ENCODE results near the gene AQP3.
"Not testable (repeated sequence)": the region's sequence is repeated elsewhere in the genome, so short reads cannot be mapped to it uniquely, and the experiment has no call there.

Gene AQP3

DNA sequence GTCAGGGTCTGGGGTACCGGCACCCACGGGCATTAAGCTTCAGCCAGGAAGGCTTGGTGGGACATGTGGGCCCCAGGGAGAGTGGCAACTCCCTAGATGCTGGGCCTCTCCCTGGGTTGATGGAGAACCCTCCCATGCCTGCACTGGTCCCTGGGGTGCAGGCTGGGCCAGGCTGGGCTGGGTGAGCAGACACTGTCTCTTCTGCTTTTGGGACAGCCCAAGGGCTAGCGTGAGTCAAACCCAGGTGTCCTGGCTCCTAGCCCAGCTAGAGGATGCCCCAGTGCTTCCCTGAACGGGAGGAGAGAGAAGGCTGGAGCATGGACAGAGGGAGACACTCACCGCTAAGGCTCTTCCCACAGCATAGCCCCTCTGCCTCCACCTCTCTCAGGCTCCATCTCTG is 39.3 kb downstream of the AQP3 start:
- no peak for DNase-seq

DNA sequence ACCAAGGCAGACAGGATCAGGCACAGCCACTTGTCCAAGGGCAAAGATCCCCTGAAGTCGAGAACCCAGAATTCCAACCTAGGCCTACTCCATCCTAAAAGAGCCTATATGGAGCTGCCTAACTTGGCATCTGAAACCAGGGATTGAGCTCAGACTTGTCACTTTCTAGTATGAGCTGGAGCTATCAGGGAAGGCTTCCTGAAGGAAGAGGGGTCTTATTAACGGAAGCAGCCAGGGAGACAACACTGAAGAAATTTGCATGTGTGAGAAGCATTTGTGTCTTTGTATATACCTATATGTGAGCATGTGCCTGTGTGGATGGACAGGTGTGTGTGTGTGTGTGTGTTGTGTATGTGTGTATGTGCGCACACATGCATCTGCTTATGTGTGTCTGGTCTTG is 40.3 kb downstream of the AQP3 start:
- DNase-seq = no peak

DNA sequence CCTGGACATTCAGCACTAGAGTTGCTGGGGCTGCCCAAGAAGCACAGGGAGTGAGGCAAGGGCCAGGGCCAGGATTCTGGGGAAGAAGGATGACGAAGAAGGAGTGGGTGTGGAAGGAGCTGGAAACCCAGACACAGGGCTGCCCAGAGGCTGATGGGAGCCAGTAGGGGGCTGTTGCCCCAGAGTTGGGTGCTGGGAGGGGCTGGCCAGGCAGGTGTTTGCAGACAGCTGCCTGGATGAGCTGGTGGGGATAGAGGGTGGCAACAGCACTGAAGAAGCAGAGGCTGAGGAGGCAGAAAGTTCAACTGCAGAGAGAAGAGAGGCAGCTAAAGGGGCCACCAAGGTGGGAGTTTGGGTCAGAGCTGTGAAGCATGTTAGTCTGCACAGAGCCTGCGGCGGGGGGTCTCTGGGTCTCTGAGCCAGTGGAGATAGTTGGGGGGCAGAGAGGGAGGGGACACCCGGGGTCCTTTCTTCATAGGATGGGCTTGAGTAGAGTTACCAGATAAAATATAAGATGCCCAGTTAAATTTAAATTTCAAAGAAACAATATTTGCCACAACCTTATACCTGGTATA is 42.5 kb downstream of the AQP3 start:
- DNase-seq = peak in 1 of 6 experiments; percentile 22

DNA sequence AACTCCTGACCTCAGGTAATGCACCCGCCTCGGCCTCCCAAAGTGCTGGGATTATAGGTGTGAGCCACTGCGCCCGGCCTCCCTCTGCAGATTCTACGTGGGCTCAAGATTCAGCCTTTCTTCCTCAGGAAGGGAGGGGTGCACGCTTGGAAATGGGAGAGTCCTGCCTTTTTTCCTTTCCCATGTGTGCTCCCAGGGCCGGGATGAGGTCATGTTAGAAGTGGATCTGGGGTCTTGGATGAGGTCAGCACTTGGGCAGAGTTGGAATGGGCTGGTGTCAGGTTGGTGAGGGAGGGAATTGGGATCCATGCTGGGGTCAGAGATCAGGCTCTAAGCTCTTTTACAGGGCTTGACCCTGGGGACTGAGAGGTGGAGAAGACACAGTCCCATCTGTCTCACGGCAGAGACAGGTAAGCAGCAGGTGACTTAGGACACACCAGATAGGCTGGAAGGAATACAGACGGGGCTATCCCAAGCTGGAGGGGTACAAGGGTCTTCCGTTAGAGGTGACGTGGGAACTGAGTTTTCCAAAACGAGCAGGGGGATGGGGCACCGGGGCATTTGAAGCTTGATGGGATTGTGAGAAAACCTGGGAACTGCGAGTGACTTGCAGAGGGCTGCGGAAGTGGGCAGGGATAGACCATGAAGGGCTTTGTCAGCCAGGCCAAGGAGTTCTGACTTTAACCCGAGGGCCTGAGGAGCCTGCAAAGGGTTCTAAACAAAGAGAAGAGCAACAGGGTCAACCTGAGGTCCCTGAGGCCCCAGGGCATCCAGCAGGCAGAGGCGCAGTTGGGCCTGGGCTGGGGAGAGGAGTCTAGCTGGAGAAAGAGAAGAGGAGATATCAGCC is 43.2 kb downstream of the AQP3 start:
- no peak for DNase-seq

DNA sequence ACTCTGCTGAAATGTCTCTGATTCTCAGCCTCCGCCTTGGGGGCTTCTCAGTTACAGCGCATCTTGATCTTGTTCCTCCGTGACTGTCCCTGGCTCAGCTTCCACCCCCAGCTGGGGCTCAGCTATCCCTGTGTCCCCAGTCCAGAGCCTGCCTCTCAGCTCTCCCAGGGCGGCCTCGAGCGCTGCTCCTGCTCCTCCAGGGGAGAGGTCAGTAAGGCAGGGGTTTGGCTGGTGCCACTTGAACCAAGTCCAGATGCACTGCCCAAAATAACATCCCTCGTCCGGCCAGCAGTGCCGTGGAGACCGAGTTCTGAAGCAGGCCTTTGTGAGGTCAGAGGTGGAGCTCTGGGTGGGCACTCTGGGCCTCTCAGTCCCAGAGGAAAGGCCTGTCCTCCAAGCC is 45.0 kb downstream of the AQP3 start, which contains the start of gene AQP7:
TSS of gene AQP7 (minus strand) at position 198 of the 400 bp plus-strand sequence. CDS start 1,306 bp downstream, outside the sequence.
- not testable (repeated sequence) for DNase-seq

DNA sequence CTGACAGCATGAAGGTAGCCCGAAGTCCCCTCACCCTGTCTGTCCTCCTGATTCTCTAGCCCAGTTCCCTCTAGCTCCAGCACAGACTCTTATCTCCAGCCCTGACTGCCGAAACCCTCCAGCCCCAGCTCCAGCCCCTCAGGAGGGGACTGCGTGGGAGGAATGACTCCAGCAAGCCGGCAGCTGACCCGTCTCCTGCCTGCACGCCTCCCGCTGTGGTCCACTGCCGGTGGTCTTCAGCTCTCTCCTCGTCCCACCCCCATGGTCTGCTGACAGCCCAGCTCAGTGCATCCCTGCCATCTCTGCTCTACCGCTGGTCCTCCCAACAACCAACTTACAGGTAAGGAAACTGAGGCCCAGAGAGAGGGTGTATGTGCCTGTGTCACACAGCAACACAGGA is 45.6 kb downstream of the AQP3 start:
- DNase-seq = not testable (repeated sequence)

DNA sequence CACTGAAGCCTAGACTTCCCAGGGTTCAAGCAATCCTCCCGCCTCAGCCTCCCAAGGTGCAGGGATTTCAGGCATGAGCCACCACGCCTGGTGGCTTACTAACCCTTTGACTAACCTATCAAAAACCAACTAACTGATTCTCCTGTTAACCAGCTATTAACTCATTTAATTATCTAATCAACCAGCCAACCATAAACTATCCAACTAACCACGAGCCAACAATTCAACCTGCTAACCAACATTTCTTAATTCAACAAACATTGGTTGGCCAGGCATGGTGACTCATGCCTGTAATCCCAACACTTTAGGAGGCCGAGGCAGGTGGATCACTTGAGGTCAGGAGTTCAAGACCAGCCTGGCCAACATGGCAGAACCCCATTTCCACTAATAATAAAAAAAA is 48.3 kb downstream of the AQP3 start:
- DNase-seq = not testable (repeated sequence)

DNA sequence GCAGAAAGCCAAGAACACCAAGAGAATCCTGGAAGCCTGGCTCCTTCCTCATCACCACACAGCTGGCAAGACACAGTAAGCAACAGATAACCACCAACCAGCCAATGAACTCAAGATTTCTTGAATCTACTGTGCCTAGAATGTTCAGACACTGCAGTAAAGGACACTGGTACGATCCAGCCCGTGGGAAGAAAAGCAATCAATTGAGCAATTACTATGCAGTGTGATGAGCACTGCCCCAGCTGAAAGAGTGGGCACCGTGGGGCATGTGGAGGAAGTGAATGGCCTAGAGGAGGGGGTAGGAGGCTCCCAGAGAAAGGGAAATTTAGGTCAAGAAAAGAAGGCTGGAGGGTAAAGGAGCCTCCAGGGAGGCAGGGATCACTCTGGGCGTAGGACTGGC is 49.6 kb downstream of the AQP3 start:
- DNase-seq = not testable (repeated sequence)

DNA sequence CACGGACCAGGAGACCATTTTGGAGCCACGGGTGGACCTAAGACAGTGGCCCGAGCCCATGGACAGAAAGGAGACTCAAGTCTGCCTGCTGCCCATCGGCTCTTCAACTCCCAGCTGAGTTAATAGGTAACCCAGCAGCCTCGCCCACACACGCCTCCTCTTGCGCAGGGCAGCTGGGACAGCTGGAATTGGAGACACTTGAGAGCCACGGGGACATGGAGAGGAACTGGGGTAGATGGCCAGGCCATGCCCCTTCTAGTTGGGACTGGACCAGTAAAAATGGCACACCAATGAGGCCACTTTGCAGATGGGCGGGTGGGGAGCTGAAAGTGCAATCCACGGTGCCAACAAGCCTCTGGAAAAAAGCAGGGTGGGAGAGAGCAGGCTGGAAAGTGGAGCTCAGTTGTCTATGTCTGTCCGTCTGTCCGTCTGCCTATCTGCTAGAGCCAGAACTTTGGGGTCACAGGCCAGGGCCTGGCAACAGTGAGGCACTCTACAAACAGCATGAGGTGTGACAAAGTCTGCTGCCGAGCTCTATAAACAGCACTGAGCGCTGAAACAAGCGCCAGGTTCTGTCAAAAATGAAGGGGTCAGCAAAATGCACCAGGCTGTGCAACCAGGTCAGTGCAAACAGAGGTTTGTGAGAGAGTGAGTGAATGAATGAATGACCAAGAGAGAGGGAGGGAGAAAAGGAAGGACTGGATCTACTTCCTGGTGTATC is 52.1 kb downstream of the AQP3 start:
- DNase-seq = not testable (repeated sequence)

DNA sequence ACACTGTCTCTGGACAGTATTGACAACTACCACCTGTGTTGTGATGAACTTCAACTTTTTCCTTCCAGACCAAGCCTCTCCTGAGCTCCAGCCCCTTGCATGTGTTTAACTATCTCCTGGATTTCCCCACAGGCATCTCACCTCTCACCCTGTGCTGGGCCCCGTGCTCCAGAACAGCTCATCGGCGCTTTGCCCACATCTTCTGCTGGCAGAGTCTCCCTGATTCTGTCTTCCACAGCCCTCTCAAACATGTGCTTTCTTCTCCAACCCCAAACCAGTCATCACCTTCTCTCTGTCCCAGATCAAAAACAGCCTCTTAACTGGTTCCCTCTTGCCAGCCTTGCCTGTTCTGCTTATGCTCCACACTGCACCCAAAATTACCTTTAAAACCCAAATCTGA is 53.4 kb downstream of the AQP3 start:
- not testable (repeated sequence) for DNase-seq

DNA sequence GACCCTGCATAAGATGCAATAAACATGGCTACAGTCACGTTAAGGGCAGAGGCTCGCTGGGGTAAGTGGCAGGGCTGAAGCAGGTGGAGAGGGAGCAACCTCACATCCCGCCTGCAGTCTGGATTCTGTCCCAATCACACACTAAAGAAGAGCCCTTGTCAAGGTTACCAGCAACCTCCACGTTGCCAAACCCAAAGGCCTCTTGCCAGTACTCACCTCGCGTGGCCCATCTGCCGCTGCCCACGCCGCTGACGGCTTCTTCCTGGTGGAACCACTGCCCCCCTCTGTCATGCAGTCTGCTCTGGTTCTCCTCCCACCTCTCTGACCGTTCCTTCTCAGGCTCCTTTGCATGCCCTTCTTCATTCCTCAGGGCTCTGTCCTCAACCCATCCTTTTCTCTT is 53.8 kb downstream of the AQP3 start:
- DNase-seq = no peak

DNA sequence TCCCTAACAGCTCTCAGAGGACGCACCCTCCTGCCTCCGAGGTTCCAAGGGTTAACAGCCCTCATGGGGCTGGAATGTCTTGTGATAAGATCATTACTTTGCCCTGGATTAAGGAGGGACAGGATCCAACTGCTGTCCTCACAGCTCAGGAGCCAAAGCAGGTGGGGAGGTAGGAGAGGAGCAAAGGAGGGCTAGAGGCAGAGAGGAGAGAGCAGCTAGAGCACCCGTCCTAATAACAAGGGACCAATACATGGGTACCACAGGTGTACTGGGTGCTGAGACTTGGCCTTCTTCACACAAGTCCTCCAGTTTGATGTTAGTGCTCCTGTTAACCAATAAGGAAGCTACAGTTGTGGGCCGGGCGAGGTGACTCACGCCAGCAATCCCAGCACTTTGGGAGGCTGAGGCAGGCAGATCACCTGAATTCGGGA is 54.8 kb downstream of the AQP3 start:
- DNase-seq = not testable (repeated sequence)
